Naive thymus-derived CD8-positive, alpha-beta T cell (primary cell): Measurements from ENCODE around the gene POU3F3. TPM values are rescaled to one million over a fixed set of nuclear protein-coding genes. Genes with fewer than 3 reads are reported as not detected.

Source experiments
- ATAC-seq, 2 donors: fragments of 150-1000 bp; cut with Tn5 transposase in 1 of 2; sonication (Bioruptor Pico), chemical (Tn5 transposase) in 1 of 2; 1 replicate in 1 of 2; 2 replicates in 1 of 2; pipeline ENCODE4 v1.10.0; 2021; ENCODE audit warnings: mild to moderate bottlenecking in 2 of 2, moderate library complexity in 2 of 2
- POLR2A ChIA-PET: fragments of 350-600 bp; sonication (Branson Sonifier 250); formaldehyde crosslinking; loops from one replicate; lab custom pipeline; 2021; ENCODE audit warnings: antibody characterized with exemption; lab: Charles Lee
- DNase-seq, 10 donors: peaks; one replicate each; pipeline versions ENCODE4 v3.0.0 to v3.0.0-alpha.2; 2020 to 2022
- H3K27ac Mint-ChIP-seq, 10 donors: one replicate each; pipeline ENCODE4 v1.8.0; 2020 to 2022; ENCODE audit warnings: mild to moderate bottlenecking in 10 of 10, mixed read lengths in 10 of 10, moderate library complexity in 4 of 10, inconsistent platforms in 1 of 10
- H3K27me3 Mint-ChIP-seq, 5 donors: one replicate each; pipeline ENCODE4 v1.8.0; 2021 to 2022; ENCODE audit warnings: mixed read lengths in 5 of 5
- H3K36me3 Mint-ChIP-seq, 3 donors: one replicate each; pipeline ENCODE4 v1.8.0; 2020 to 2022; ENCODE audit warnings: mixed read lengths in 3 of 3, mild to moderate bottlenecking in 2 of 3, inconsistent platforms in 1 of 3
- H3K4me1 Mint-ChIP-seq, 4 donors: one replicate each; pipeline ENCODE4 v1.8.0; 2021 to 2022; ENCODE audit warnings: mixed read lengths in 4 of 4
- H3K4me3 Mint-ChIP-seq, 10 donors: one replicate each; pipeline ENCODE4 v1.8.0; 2020 to 2022; ENCODE audit warnings: mild to moderate bottlenecking in 10 of 10, mixed read lengths in 10 of 10, moderate library complexity in 6 of 10, inconsistent platforms in 1 of 10
- H3K9me3 Mint-ChIP-seq, 9 donors: one replicate each; pipeline ENCODE4 v1.8.0; 2020 to 2022; ENCODE audit warnings: mixed read lengths in 9 of 9, mild to moderate bottlenecking in 3 of 9, inconsistent platforms in 1 of 9, moderate library complexity in 1 of 9
- polyA plus RNA-seq, 3 donors: library from polyadenylated mRNA; unstranded; fragments of 300-500 nt; fragmentation: Illumina TruSeq; gene quantifications; one replicate each; pipeline ENCODE4 v1.2.3, GENCODE V29; 2021
- total RNA-seq, 8 experiments: library from RNA in 2 of 8; stranded (reverse) in 2 of 8; gene quantifications; one replicate each; pipeline ENCODE4 v1.2.3 and lab custom pipeline; 2021 to 2026

The POU3F3 gene
- total RNA-seq (not detected), polyA plus RNA-seq (not detected), total RNA-seq (lab: John Stamatoyannopoulos, UW) (0 to 0.25 (median 0) reads per million in 6 experiments)

GRCh38 chr2:104853534-104854497 is at the start of gene POU3F3:
Gene POU3F3 (plus strand): TSS chr2:104854115. CDS start chr2:104855511, 1,396 bp downstream.
- peak in 7 of 10 donors; percentile 25 to 80 (median 50) for DNase-seq
- Mint-ChIP-seq H3K27ac (peak within 1 kb of the TSS in 7 of 10 donors; percentile 17 to 78 (median 70)), H3K27me3 (peaks cover 49 to 84% (median 70%) of the 10 kb centered on the region in 5 donors), H3K9me3 (peaks cover 3 to 24% (median 10%) of the 10 kb centered on the region in 9 donors), H3K4me3 (peak within 1 kb of the TSS; percentile 78 to 98 (median 90)), H3K36me3 (peaks cover 5 to 18% (median 14%) of the 10 kb centered on the region in 3 donors), H3K4me1 (peaks cover 18 to 69% (median 44%) of the 10 kb centered on the region in 4 donors)
- peak; percentile 36 to 54 for ATAC-seq
- POLR2A ChIA-PET, result no interaction called here

- H3K9me3 Mint-ChIP-seq, result peaks cover 0 to 21% (median 6%) of the 10 kb centered on the region in 9 donors
- H3K36me3 Mint-ChIP-seq, result no peaks in the 10 kb centered on the region
- peaks cover 0 to 12% (median 3%) of the 10 kb centered on the region in 5 donors for H3K27me3 Mint-ChIP-seq
- ATAC-seq, result no peak
- no peaks in the 10 kb centered on the region for H3K4me1 Mint-ChIP-seq
- H3K4me3 Mint-ChIP-seq, result no peak overlapping the region
- no peak for DNase-seq
- no peak overlapping the region for H3K27ac Mint-ChIP-seq
- POLR2A ChIA-PET, result no interaction called here
Observed at GRCh38 chr2:104804148-104804890, 49.6 kb upstream of the POU3F3 start.

- DNase-seq (no peak), ATAC-seq (no peak)
- no peaks in the 10 kb centered on the region for H3K4me1 Mint-ChIP-seq
- H3K9me3 Mint-ChIP-seq, result peaks cover 0 to 20% (median 6%) of the 10 kb centered on the region in 9 donors
- H3K27me3 Mint-ChIP-seq, result peaks cover 0 to 8% (median 4%) of the 10 kb centered on the region in 5 donors
- POLR2A ChIA-PET, result no interaction called here
- H3K4me3 Mint-ChIP-seq, result no peak overlapping the region
- H3K36me3 Mint-ChIP-seq, result no peaks in the 10 kb centered on the region
- no peak overlapping the region for H3K27ac Mint-ChIP-seq
Observed at GRCh38 chr2:104812286-104812685, 41.6 kb upstream of the POU3F3 start.

GRCh38 chr2:104816143-104816542 is 37.8 kb upstream of the POU3F3 start:
- H3K27me3 Mint-ChIP-seq, result peaks cover 8 to 13% (median 12%) of the 10 kb centered on the region in 5 donors
- H3K27ac Mint-ChIP-seq, result no peak overlapping the region
- no peak overlapping the region for H3K4me3 Mint-ChIP-seq
- H3K9me3 Mint-ChIP-seq, result peaks cover 0 to 1% (median 0%) of the 10 kb centered on the region in 9 donors
- H3K36me3 Mint-ChIP-seq, result no peaks in the 10 kb centered on the region
- H3K4me1 Mint-ChIP-seq, result no peaks in the 10 kb centered on the region
- POLR2A ChIA-PET, result no interaction called here
- no peak for ATAC-seq
- no peak for DNase-seq

- no peak for DNase-seq
- Mint-ChIP-seq H3K36me3 (no peaks in the 10 kb centered on the region), H3K4me1 (no peaks in the 10 kb centered on the region), H3K9me3 (peaks cover 0 to 2% (median 0%) of the 10 kb centered on the region in 9 donors), H3K27ac (no peak overlapping the region), H3K4me3 (no peak overlapping the region), H3K27me3 (peaks cover 5 to 12% (median 11%) of the 10 kb centered on the region in 5 donors)
- no peak for ATAC-seq
- POLR2A ChIA-PET, result no interaction called here
Observed at GRCh38 chr2:104818264-104818663, 35.7 kb upstream of the POU3F3 start.

- no peak for DNase-seq
- POLR2A ChIA-PET, result no interaction called here
- no peak overlapping the region for H3K27ac Mint-ChIP-seq
Observed at GRCh38 chr2:104820126-104820525, 33.8 kb upstream of the POU3F3 start.

GRCh38 chr2:104825124-104825865 is 28.6 kb upstream of the POU3F3 start:
- Mint-ChIP-seq H3K4me3 (no peak overlapping the region), H3K4me1 (peaks cover 0 to 1% (median 0%) of the 10 kb centered on the region in 4 donors), H3K27ac (no peak overlapping the region), H3K9me3 (peaks cover 0 to 13% (median 0%) of the 10 kb centered on the region in 9 donors), H3K27me3 (peaks cover 6 to 26% (median 12%) of the 10 kb centered on the region in 5 donors), H3K36me3 (no peaks in the 10 kb centered on the region)
- no peak for ATAC-seq
- DNase-seq, result no peak
- POLR2A ChIA-PET, result no interaction called here

More at GRCh38 chr2:104820126-104820525, 33.8 kb upstream of the POU3F3 start:
- Mint-ChIP-seq H3K4me1 (peaks cover 0 to 1% (median 0%) of the 10 kb centered on the region in 4 donors), H3K27me3 (peaks cover 5 to 12% (median 11%) of the 10 kb centered on the region in 5 donors), H3K9me3 (peaks cover 0 to 13% (median 0%) of the 10 kb centered on the region in 9 donors), H3K4me3 (no peak overlapping the region), H3K36me3 (no peaks in the 10 kb centered on the region)
- ATAC-seq, result no peak

- DNase-seq (no peak), ATAC-seq (no peak)
- H3K4me3 Mint-ChIP-seq, result no peak overlapping the region
- no peaks in the 10 kb centered on the region for H3K36me3 Mint-ChIP-seq
- H3K27ac Mint-ChIP-seq, result no peak overlapping the region
- H3K4me1 Mint-ChIP-seq, result peaks cover 0 to 1% (median 0%) of the 10 kb centered on the region in 4 donors
- peaks cover 6 to 26% (median 13%) of the 10 kb centered on the region in 5 donors for H3K27me3 Mint-ChIP-seq
- POLR2A ChIA-PET, result no interaction called here
- peaks cover 0 to 13% (median 0%) of the 10 kb centered on the region in 9 donors for H3K9me3 Mint-ChIP-seq
Observed at GRCh38 chr2:104826016-104826415, 27.9 kb upstream of the POU3F3 start.

GRCh38 chr2:104831742-104832141 is 22.2 kb upstream of the POU3F3 start:
- POLR2A ChIA-PET, result no interaction called here
- no peak for DNase-seq
- Mint-ChIP-seq H3K4me1 (no peaks in the 10 kb centered on the region), H3K4me3 (no peak overlapping the region), H3K36me3 (no peaks in the 10 kb centered on the region), H3K27me3 (peaks cover 10 to 34% (median 17%) of the 10 kb centered on the region in 5 donors), H3K27ac (no peak overlapping the region), H3K9me3 (peaks cover 0 to 3% (median 0%) of the 10 kb centered on the region in 9 donors)
- no peak for ATAC-seq

GRCh38 chr2:104834431-104835153 is 19.3 kb upstream of the POU3F3 start:
- no peaks in the 10 kb centered on the region for H3K36me3 Mint-ChIP-seq
- ATAC-seq, result no peak
- no peak for DNase-seq
- no peak overlapping the region for H3K27ac Mint-ChIP-seq
- no peak overlapping the region for H3K4me3 Mint-ChIP-seq
- H3K4me1 Mint-ChIP-seq, result no peaks in the 10 kb centered on the region
- peaks cover 6 to 28% (median 19%) of the 10 kb centered on the region in 5 donors for H3K27me3 Mint-ChIP-seq
- POLR2A ChIA-PET, result no interaction called here
- peaks cover 0 to 5% (median 0%) of the 10 kb centered on the region in 9 donors for H3K9me3 Mint-ChIP-seq

- DNase-seq (no peak), ATAC-seq (no peak)
- Mint-ChIP-seq H3K27me3 (peaks cover 1 to 38% (median 14%) of the 10 kb centered on the region in 5 donors), H3K4me1 (no peaks in the 10 kb centered on the region), H3K9me3 (peaks cover 0 to 5% (median 0%) of the 10 kb centered on the region in 9 donors), H3K4me3 (no peak overlapping the region), H3K36me3 (no peaks in the 10 kb centered on the region), H3K27ac (no peak overlapping the region)
- POLR2A ChIA-PET, result no interaction called here
Observed at GRCh38 chr2:104836265-104836664, 17.6 kb upstream of the POU3F3 start.
